Cardiac muscle cell (in vitro differentiated cells and primary cell): ENCODE data around the gene HDGFL1. TPM values are rescaled to one million over a fixed set of nuclear protein-coding genes. Genes with fewer than 3 reads are reported as not detected.

Experiments
- DNase-seq, 2 donors: peaks; one replicate each; pipeline versions ENCODE4 v3.0.0 to v3.0.0-alpha.2; 2010 to 2017; ENCODE audit warnings: low read depth in 1 of 2, low spot score in 1 of 2
- H3K27ac ChIP-seq: fragments of 200-600 bp; sonication (generic); 2 replicates; pipeline ENCODE4 v1.5.1; 2016
- H3K27me3 ChIP-seq: fragments of 200-600 bp; sonication (generic); 2 replicates; pipeline ENCODE4 v1.6.0; 2016; ENCODE audit warnings: control low read depth
- H3K36me3 ChIP-seq: fragments of 200-600 bp; sonication (generic); 2 replicates; pipeline ENCODE4 v1.5.1; 2016; ENCODE audit warnings: control low read depth
- H3K4me1 ChIP-seq: fragments of 200-600 bp; sonication (generic); 2 replicates; pipeline ENCODE4 v1.8.1; 2017; ENCODE audit warnings: low read depth, mild to moderate bottlenecking, mixed run types
- H3K4me3 ChIP-seq: fragments of 200-600 bp; sonication (generic); 2 replicates; pipeline ENCODE4 v1.5.1; 2016; ENCODE audit warnings: mild to moderate bottlenecking
- H3K9me3 ChIP-seq: fragments of 200-600 bp; sonication (generic); 2 replicates; pipeline ENCODE4 v1.5.1; 2017; ENCODE audit warnings: low read depth, mild to moderate bottlenecking, control low read depth
- polyA plus RNA-seq: library from polyadenylated mRNA; unstranded; fragments of >200 nt; fragmentation: Nextera tagmentation; extraction: Ambion mirVana; gene quantifications from 2 replicates; pipeline ENCODE4 v1.2.1, GENCODE V29; 2016
- total RNA-seq: library from RNA; depleted of rRNA; stranded (reverse); fragments of >200 nt; gene quantifications from 2 replicates; pipeline ENCODE4 v1.2.3, GENCODE V29; 2016
- TF ChIP-seq, protein P1 (sequence below): IDR thresholded peaks from 2 replicates; pipeline ENCODE4 v1.5.1; 2012; ENCODE audit warnings: low read depth, mild to moderate bottlenecking, low read length

Gene HDGFL1
- total and polyA plus RNA-seq, 2 experiments from 2014 or later: not detected

DNA sequence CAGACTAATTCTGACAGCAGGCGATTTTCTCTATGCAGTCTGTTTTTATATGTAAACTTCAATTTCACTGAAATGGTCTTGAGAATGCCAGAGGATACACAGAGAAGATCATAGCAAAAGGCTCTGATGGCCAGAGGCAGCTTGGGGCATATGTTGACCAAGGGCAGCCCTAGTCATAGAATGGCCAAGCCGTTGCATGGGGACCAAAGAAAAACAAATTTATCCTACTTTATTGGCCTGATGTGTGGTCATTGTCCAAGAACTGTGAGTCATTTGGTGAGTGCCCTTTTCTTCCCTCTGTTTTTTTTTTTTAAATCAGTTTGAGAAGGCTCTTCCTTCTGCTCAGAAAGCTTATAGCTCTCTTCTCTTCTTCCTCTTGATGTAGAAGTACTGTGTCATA lies 5.8 kb downstream of the HDGFL1 start:
- H3K4me3 ChIP-seq: no peak overlapping the region
- no peak for DNase-seq
- TF ChIP-seq, protein P1, sequence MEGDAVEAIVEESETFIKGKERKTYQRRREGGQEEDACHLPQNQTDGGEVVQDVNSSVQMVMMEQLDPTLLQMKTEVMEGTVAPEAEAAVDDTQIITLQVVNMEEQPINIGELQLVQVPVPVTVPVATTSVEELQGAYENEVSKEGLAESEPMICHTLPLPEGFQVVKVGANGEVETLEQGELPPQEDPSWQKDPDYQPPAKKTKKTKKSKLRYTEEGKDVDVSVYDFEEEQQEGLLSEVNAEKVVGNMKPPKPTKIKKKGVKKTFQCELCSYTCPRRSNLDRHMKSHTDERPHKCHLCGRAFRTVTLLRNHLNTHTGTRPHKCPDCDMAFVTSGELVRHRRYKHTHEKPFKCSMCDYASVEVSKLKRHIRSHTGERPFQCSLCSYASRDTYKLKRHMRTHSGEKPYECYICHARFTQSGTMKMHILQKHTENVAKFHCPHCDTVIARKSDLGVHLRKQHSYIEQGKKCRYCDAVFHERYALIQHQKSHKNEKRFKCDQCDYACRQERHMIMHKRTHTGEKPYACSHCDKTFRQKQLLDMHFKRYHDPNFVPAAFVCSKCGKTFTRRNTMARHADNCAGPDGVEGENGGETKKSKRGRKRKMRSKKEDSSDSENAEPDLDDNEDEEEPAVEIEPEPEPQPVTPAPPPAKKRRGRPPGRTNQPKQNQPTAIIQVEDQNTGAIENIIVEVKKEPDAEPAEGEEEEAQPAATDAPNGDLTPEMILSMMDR: no peak
- no peak overlapping the region for H3K27ac ChIP-seq
- no peaks in the 10 kb centered on the region for H3K27me3 ChIP-seq
- H3K4me1 ChIP-seq: no peaks in the 10 kb centered on the region
- no peaks in the 10 kb centered on the region for H3K36me3 ChIP-seq
- H3K9me3 ChIP-seq: no peaks in the 10 kb centered on the region

DNA sequence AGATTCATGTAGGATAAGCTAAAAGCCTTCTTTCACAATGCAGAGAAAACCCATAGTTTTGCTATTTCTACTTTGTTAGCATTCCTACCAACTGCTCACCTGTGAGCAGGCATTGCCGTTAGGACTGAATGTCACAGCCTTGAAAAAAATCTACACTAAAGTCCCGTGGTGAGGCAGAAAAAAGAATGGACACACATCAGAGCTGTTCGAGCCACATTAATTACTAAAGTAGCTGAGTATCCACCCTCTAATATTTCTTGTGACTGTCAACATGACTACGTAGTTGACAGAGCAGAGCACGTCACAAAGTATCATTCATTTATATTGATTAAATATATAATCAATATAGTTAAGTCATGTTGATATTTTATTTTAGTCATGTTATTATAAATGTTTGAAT lies 10.1 kb downstream of the HDGFL1 start:
- no peaks in the 10 kb centered on the region for H3K36me3 ChIP-seq
- TF ChIP-seq, protein P1: no peak
- H3K4me3 ChIP-seq: no peak overlapping the region
- DNase-seq: no peak
- H3K27ac ChIP-seq: no peak overlapping the region
- no peaks in the 10 kb centered on the region for H3K4me1 ChIP-seq
- H3K9me3 ChIP-seq: no peaks in the 10 kb centered on the region
- H3K27me3 ChIP-seq: no peaks in the 10 kb centered on the region

DNA sequence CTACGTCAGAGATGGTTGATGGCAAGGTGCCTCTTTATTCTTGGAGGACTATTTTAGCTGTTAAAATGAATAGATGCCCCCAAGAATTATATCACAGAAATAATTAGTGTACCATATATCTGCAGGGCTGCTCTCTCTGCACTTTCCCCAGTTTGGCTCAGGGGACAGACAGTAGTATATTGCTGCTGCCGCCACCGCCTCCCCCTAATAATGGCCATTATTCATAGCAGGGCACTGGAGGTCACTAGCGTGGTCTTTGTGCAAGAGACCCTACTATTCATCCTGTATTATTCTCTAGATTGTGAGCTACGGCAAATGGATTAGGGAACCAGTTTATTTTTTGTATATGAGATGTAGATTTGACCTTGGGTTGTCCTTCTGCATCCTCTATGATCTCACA lies 11.0 kb downstream of the HDGFL1 start:
- Histone ChIP-seq H3K4me1 (no peaks in the 10 kb centered on the region), H3K4me3 (no peak overlapping the region), H3K36me3 (no peaks in the 10 kb centered on the region), H3K9me3 (no peaks in the 10 kb centered on the region), H3K27me3 (no peaks in the 10 kb centered on the region), H3K27ac (no peak overlapping the region)
- no peak for DNase-seq
- TF ChIP-seq, protein P1: no peak

- Histone ChIP-seq H3K27me3 (no peaks in the 10 kb centered on the region), H3K4me3 (no peak overlapping the region), H3K4me1 (no peaks in the 10 kb centered on the region), H3K9me3 (no peaks in the 10 kb centered on the region), H3K27ac (no peak overlapping the region), H3K36me3 (no peaks in the 10 kb centered on the region)
- peak in 1 of 2 donors; percentile 51 for DNase-seq
- TF ChIP-seq, protein P1: no peak
These were observed 13.2 kb downstream of the HDGFL1 start for GRCh38 chr6:22582417-22583205.

DNA sequence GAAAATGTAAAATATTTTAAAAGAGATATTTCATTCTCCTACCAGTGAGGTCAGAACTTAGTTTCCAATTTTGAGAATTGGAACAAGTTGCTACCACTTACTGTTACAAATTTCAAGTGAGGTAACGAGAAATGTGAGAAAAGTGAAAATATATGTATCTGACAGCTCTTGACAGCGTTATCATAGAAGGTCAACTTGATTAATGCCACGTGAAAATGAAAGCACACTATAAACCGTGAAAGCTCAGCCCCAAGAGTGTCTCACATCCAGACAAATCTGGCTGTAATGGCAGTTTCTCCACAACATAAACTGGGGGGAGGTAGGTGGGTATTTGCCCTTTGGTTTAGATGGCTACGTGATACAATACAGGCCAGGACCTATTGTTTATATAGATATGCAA lies 13.9 kb downstream of the HDGFL1 start:
- H3K4me3 ChIP-seq: no peak overlapping the region
- H3K9me3 ChIP-seq: no peaks in the 10 kb centered on the region
- H3K4me1 ChIP-seq: no peaks in the 10 kb centered on the region
- no peak for DNase-seq
- TF ChIP-seq, protein P1: no peak
- H3K27me3 ChIP-seq: no peaks in the 10 kb centered on the region
- H3K36me3 ChIP-seq: no peaks in the 10 kb centered on the region
- H3K27ac ChIP-seq: no peak overlapping the region
